HL-60/S4 treated with retinoic acid at 250 ng/mL for 4 days and 3 days (cell line): ENCODE results near the gene AOAH.
"Not testable (repeated sequence)": the region's sequence is repeated elsewhere in the genome, so short reads cannot be mapped to it uniquely, and the experiment has no call there.

ENCODE experiments used
- in situ Hi-C: fragments of 300-500 bp; cut with MboI; formaldehyde crosslinking; loops from 2 replicates; pipeline ENCODE4 v1.7.0; 2022; ENCODE audit warnings: low sequenced_read_pairs

The AOAH gene

DNA sequence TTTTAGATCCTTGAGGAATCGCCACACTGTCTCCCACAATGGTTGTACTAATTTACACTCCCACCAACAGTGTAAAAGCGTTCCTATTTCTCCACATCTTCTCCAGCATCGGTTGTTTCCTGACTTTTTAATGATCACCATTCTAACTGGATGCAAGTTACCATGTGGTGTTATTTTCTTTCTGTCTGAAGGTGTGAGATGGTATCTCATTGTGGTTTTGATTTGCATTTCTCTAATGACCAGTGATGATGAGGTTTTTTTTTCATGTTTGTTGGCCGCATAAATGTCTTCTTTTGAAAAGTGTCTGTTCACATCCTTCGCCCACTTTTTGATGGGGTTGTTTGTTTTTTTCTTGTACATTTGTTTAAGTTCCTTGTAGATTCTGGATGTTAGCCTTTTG is 20.4 kb downstream of the AOAH start:
- in situ Hi-C loops, result not testable (repeated sequence)

DNA sequence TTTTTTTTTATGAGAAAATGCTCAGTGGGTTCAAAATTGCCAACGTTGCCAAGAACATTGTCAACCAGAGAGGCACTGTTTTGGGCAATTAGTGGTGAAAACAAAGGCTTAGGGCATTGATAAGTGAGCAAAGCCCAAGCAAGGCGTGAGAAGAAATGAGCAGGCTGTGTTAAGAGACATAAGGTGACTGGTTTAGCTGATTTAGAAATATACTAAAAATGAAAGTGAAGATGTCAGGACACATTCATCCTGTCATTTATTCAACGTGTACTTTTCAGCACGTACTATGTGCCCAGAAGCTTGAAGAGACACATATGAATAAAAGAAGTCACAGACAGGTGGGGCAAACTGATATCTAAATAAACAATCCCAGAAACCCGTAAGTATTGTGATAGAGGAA is 31.8 kb downstream of the AOAH start:
- in situ Hi-C loops, result no loop called here

DNA sequence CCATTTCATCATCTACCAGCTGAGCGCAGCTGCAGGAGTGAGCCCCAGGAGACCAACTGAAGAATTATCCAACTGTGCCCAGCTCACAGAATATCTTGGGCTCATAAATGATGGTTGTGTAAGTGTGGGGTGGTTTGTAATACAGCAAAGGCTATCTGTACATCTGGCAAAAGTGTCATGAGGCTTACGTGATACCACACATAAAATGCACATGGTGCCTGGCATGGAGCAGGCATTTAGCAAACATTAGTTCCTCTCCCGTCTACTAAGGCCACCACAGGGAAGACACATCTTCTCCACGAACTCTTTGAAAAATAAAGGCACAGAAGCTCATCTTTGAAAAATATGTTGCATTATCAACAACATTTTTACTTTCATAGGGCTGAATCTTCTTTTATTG is 32.3 kb downstream of the AOAH start:
- in situ Hi-C loops, result no loop called here

GRCh38 chr7:36690514-36691187 is 33.6 kb downstream of the AOAH start:
- in situ Hi-C loops, result no loop called here

DNA sequence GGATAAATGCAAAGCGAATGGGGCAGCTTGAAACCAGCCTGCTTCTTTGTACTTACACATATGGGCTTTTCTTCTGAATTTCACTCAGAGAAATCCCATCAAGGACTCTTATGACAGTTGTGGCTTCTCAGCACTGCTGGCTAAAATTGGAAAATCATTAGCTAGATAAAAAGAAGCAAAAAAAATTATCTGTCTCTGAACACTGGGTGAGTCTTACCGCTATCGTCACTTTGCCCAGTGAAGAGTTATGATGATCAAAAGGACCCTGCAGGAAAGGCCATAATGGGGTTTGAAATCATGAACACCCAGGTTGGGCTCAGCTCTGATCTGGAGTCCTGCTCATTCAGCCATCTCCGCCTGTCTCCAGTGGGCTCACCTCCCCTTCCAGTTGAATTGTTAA is 34.3 kb downstream of the AOAH start:
- in situ Hi-C loops, result no loop called here

- in situ Hi-C loops, result no loop called here
Measured at GRCh38 chr7:36686499-36686898, 37.8 kb downstream of the AOAH start.

GRCh38 chr7:36684954-36685353 is 39.3 kb downstream of the AOAH start:
- in situ Hi-C loops, result no loop called here

- in situ Hi-C loops, result no loop called here
Measured at GRCh38 chr7:36683695-36684357, 40.5 kb downstream of the AOAH start.

DNA sequence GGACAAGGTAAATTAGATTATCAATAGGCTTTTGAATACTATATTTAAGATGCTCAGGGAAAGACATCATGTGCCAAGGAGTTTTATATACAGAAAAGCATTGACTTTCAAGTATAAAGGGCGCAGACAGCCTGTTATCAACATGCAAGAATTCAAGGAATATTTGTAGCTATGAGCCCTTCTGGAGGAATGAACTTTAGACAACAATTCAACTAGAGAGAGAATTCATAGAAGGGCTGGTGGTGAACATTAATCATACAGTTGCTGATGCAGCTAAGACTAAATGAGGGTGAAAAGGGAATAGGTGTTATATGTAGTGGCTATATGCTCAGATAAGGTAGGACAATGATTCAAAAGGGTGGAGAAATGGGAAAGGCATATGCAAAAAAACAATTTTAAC is 41.2 kb downstream of the AOAH start:
- in situ Hi-C loops, result no loop called here

DNA sequence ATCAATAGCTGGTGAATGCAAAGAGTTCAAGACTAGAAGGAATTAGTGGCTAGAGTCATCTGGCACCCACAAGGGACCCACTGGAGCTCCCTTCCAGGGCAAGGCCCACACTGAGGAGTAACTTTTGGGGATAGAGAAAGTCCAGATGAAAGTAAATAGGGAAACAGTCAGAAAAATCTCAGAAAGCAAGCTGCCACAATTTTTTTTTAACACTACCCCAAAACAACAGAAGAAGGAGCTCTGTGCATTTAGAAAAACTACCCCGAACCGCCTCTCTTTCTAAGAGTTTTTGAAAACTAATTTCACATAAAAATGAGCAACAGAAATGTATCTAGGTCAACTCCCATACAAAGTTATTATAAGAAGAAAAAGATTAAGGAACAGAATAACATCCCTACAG is 42.2 kb downstream of the AOAH start:
- in situ Hi-C loops, result no loop called here

- in situ Hi-C loops, result no loop called here
Measured at GRCh38 chr7:36677769-36678437, 46.4 kb downstream of the AOAH start.

GRCh38 chr7:36673703-36674102 is 50.6 kb downstream of the AOAH start:
- in situ Hi-C loops, result loop anchor here (25.0 kb wide), 1 partner anchor 514 kb away; no protein-coding TSS in a partner anchor

DNA sequence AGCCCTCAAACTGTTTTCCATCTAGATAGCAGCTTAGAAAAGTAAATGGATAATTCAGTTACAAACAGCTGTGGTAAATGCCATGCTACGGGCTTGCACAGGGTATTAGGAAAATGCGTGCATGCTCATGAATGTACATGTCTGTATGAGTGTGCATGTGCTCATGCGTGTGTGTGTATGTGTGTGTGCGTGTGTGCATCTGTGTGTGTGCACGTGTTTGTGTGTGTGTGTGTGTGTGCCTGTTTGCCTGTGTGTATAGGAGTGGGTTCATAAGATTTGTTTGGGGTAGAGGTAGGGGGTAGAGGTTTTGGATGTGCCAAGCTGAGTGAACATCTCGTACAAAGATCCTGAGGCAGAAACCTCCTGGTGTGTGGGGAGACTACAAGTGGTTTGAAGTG is 52.9 kb downstream of the AOAH start:
- in situ Hi-C loops, result loop anchor here (25.0 kb wide), 1 partner anchor 516 kb away; no protein-coding TSS in a partner anchor

DNA sequence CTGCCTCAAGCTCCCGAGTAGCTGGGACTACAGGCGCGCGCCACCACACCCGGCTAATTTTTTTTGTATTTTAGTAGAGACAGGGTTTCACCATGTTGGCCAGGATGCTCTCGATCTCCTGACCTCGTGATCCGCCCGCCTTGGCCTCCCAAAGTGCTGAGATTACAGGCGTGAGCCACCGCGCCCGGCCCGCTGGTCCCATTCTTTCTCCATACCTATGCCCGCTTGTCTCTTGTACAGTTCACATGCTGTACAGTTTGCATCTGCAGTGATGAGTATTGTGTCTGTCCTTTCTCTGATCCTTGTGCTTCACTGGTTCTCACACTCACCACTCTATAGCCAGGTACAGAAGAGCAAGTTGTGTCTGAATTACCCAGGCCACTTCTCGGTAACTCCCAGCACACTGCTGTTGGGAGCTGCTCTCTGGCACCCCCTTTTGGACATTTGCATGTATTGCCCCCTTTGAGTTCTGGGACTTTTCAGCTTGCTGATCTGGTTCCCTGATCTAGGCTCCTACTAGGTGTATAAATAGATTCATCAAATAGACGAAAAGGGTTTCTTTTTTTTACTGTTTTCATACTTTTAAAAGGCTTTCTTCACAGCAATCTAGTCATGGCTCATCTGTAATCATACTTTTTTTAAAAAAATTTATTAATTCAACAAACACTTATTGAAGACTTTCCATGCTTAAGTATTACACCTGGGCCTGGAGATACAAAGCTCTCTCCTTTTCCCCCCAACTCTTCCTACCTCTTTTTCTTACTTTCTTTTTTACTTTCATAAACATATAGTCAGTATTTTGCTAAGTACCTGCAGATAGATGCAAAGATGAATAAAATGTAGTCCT is 53.5 kb downstream of the AOAH start:
- in situ Hi-C loops, result loop anchor here (25.0 kb wide), 1 partner anchor 516 kb away; no protein-coding TSS in a partner anchor

DNA sequence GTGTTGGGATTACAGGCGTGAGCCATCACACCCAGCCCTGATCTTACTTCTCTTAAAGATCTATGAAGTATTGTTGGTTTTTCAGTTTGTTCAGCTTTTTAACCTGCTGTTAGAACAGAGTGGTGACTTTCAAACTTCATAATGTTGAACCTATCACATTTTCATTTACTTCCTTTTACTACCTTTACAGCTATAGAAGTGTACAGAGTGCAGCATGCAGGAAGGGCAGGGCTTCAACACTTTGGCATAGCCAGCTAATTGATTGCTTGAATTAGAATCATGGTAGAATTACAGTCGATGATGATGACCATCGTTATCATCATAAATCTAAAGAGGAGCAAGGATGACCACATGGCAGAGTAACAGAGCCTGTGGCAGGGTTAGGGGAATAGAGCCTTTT is 55.5 kb downstream of the AOAH start:
- in situ Hi-C loops, result loop anchor here (25.0 kb wide), 1 partner anchor 519 kb away; no protein-coding TSS in a partner anchor

- in situ Hi-C loops, result loop anchor here (25.0 kb wide), 1 partner anchor 519 kb away; no protein-coding TSS in a partner anchor
Measured at GRCh38 chr7:36668080-36668479, 56.2 kb downstream of the AOAH start.

GRCh38 chr7:36667007-36667745 is 57.1 kb downstream of the AOAH start:
- in situ Hi-C loops, result loop anchor here (25.0 kb wide), 1 partner anchor 520 kb away; no protein-coding TSS in a partner anchor

- in situ Hi-C loops, result loop anchor here (25.0 kb wide), 1 partner anchor 524 kb away; no protein-coding TSS in a partner anchor
Measured at GRCh38 chr7:36663481-36663880, 60.8 kb downstream of the AOAH start.

- in situ Hi-C loops, result loop anchor here (25.0 kb wide), 1 partner anchor 526 kb away; no protein-coding TSS in a partner anchor
Measured at GRCh38 chr7:36661135-36661840, 63.0 kb downstream of the AOAH start.
